Activated CD4-positive, CD25-positive, alpha-beta regulatory T cell treated with anti-CD3 and anti-CD28 coated beads, Interleukin-2, amount 50 U/mL, for 72 hours (primary cell): ENCODE data around the gene SRGAP2C.
"Not testable (repeated sequence)": the region's sequence is repeated elsewhere in the genome, so short reads cannot be mapped to it uniquely, and the experiment has no call there.

Experiments
- DNase-seq: peaks from one replicate; pipeline ENCODE4 v3.0.0; 2021

The SRGAP2C gene

GRCh38 chr1:121389895-121390560 lies 205.3 kb downstream of the SRGAP2C start:
- DNase-seq = not testable (repeated sequence)

DNA sequence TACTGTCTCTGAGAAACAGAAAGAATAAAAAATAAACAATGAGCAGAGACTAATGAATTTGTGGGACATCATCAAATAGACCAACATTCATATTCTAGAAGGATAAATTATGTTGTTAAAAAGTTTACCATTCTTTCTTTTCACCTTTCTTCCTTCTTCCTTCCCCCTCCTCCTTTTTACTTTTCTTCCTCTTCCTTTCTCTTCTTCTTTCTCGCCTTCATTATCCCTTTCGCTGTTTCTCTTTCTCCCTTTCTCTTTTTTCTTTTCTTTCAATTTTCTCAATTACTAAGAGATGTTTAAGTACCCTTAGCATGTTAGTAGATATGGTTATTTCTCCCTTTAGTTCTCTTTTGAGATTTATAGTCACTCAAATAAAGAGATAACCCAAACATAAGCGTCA lies 207.4 kb downstream of the SRGAP2C start:
- not testable (repeated sequence) for DNase-seq

- not testable (repeated sequence) for DNase-seq
Observed at GRCh38 chr1:121395718-121396201, 211.0 kb downstream of the SRGAP2C start.

DNA sequence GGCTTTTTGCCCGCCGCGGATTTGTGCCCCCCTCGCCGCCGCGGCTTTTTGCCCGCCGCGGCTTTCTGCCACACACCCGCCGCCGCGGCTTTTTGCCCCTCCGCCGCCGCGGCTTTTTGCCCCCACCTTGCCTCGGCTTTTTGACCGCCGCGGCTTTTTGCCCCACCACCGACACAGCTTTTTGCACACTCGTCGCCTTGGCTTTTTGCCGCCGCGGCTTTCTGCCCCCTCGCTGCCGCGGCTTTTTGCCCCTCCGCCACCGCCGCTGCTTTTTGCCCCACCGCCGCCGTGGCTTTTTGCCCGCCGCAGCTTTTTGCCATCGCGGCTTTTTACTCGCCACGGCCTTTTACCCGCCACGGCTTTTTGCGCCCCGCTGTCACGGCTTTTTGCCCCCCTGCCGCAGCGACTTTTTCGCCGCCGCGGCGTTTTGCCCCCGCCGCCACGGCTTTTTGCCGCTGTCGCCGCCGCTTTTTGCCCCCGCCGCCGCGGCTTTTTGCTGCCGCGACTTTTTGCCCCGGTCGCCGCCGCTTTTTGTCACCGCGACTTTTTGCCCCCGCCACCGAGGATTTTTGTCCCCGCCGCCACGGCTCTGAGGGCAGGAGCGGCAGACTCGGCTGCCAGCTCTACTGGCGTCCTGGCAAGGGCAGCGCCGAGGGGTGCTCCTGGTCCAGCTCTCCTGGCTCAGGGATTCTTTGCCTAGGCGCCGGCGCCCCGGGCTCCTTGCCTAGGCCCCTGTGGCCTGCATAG lies 211.7 kb downstream of the SRGAP2C start:
- peak; percentile 33 for DNase-seq

- not testable (repeated sequence) for DNase-seq
Observed at GRCh38 chr1:121397101-121397500, 212.3 kb downstream of the SRGAP2C start.

GRCh38 chr1:121399193-121399592 lies 214.4 kb downstream of the SRGAP2C start:
- DNase-seq = not testable (repeated sequence)

GRCh38 chr1:121400108-121400507 lies 215.3 kb downstream of the SRGAP2C start:
- DNase-seq = not testable (repeated sequence)

DNA sequence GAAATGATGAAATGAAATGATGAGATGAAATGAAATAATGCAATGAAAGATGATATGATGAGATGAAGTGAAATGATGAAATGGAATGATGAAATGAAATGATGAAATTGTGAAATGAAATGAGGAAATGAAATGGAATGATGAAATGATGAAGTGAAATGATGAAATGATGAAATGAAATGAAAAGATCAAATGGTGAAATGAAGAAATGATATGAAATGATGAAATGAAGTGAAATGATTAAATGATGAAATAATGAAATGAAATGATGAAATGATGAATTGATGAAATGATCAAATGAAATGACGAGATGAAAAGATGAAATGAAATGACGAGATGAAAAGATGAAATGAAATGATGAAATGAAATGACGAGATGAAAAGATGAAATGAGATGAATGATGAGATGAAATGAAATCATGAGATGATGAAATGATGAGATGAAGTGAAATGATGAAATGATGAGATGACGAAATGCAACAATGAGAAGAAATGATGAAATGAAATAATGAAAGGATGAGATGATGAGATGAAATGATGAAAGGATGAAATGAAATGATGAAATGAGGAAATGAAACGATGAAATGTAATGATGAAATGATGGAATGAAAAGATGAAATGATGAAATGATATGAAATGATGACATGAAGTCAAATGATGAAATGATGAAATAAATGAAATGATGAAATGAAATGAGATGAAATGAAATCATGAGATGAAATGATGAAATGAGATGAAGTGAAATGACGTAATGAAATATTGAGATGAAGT lies 216.0 kb downstream of the SRGAP2C start:
- not testable (repeated sequence) for DNase-seq

GRCh38 chr1:121401375-121401955 lies 216.7 kb downstream of the SRGAP2C start:
- not testable (repeated sequence) for DNase-seq

DNA sequence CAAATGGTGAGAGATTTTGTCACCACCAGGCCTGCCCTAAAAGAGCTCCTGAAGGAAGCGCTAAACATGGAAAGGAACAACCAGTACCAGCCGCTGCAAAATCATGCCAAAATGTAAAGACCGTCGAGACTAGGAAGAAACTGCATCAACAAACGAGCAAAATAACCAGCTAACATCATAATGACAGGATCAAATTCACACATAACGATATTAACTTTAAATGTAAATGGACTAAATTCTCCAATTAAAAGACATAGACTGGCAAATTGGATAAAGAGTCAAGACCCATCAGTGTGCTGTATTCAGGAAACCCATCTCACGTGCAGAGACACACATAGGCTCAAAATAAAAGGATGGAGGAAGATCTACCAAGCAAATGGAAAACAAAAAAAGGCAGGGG lies 218.5 kb downstream of the SRGAP2C start:
- not testable (repeated sequence) for DNase-seq

DNA sequence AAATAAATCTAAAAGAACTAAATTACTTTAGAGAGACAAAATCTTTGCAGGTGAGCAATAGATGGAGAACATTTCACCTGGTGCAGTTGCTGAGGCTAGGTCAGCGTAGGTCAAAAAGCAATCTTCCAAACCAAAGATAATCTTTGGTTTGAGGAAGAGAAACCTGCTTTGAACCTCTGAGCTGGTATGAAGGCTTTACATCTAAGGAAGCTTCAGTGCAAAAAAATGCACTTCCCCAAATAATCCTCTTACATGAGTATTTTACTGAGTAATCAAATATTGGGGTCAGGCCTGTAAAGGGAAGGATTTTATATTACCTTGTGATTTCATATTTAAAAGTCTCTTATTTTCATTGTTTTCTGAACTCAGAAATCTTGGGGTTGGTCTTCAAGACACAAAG lies 223.6 kb downstream of the SRGAP2C start:
- no peak for DNase-seq

- DNase-seq = no peak
Observed at GRCh38 chr1:121413821-121414220, 229.0 kb downstream of the SRGAP2C start.

DNA sequence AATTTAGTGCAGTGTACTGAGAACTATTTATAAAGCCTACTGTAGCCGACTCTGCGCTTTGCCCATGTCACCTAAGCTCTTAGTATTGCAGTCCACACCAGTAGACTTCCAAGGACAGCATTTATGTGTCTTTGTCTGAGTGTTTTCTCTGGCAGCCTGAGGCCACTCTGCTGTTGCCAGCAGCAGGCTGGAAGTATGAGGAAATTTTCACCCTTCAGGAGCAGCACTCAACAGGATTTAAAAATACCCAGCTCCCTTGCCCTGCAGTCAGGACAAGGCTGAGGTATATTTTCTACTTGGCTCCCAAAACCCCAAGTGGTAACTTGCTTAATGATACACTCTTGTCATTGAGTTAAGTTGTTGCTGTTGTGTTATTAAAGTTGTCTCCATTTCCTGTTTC lies 230.1 kb downstream of the SRGAP2C start:
- DNase-seq = no peak

GRCh38 chr1:121417325-121417923 lies 232.6 kb downstream of the SRGAP2C start:
- DNase-seq = no peak

DNA sequence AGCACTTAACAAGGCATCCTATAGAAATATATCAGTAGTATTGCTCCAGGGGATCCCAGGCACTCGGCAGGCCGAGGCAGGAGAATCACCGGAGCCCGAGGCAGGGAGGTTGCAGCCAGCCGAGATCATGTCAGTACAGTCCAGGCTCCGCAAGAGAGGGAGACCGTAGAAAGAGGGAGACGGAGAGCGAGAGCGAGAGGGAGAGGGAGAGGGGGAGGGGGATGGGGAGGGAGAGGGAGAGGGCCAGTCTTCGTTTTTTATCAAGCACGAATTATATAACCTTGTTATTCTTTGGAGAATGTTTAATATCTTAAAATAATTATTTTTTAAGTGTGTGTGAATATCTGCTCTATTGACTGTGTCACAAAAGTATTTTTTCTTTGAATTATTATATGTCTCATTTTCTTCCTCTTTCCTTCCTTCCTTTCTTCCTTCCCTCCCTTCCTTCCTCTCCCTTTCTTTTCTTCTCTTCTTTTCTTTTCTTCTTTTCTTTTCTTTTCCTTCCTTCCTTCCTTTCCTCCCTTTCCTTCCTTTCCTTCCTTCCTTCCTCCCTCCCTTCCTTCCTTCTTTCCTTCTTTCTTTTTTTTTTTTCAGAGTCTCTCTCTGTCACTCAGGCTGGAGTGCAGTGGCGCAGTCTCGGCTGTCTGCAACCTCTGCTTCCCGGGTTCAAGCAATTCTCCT lies 233.7 kb downstream of the SRGAP2C start:
- DNase-seq = no peak

GRCh38 chr1:121419050-121419615 lies 234.4 kb downstream of the SRGAP2C start:
- not testable (repeated sequence) for DNase-seq

GRCh38 chr1:121421490-121421889 lies 236.7 kb downstream of the SRGAP2C start:
- DNase-seq = not testable (repeated sequence)

- DNase-seq = not testable (repeated sequence)
Observed at GRCh38 chr1:121423956-121424355, 239.2 kb downstream of the SRGAP2C start.

DNA sequence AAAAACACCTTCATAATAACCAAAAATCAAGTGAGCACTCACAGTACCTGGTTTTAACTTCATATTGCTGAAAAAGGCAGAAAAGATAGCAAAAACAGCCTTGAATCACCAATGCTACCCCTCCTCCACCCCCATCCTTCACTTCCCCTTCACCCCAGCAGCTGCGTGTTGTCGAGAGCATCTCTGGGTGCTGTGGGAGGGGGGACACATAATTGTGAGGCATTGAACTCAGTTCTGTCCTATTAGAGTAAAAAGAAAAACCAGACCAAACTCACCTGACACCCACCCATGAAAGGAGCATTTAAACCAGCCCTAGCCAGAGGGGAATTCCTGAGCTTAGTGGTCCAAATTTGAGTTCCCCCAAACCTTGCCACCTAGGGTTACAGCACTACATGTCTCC lies 248.7 kb downstream of the SRGAP2C start:
- not testable (repeated sequence) for DNase-seq

DNA sequence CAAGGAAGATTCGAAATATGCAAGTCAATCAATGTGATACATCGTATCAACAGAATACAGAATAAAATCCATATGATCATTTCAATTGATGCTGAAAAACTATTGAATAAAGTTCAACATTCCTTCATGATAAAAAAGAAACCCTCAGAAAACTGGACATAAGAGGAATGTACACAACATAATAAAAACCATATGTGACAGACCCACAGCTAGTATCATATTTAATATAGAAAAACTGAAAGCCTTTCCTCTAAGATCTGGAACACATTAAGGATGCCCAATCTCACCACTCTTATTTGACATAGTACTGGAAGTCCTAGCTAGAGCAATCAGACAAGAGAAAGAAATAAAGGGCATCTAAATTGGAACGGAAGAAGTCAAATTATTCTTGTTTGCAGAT lies 254.1 kb downstream of the SRGAP2C start:
- DNase-seq = not testable (repeated sequence)

GRCh38 chr1:121440993-121441392 lies 256.2 kb downstream of the SRGAP2C start:
- DNase-seq = no peak
